ENCODE data around the gene CCNY.

The CCNY gene

DNA sequence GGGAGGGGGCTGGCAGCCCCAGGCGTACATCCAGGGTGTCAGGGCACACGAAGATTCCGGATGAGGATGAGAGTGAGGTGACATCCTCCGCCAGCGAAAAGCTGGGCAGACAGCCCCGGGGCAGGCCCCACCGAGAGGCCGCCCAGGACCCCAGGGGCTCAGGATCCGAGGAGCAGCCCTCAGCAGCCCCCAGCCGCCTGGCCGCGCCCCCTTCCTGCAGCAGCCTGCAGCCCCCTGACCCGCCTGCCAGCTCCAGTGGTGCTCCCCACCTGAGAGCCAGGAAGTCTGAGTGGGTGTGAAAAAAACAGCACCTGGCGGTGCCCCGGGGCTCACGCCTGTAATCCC lies 272.0 kb downstream of the CCNY start:
- H3K4me3 ChIP-seq (ENCODE audit: control insufficient read depth, low read depth, low read length) = peak overlapping the region; percentile 22
- DNase-seq (ENCODE audit: low read depth) = no peak
- TF ChIP-seq, protein P1, sequence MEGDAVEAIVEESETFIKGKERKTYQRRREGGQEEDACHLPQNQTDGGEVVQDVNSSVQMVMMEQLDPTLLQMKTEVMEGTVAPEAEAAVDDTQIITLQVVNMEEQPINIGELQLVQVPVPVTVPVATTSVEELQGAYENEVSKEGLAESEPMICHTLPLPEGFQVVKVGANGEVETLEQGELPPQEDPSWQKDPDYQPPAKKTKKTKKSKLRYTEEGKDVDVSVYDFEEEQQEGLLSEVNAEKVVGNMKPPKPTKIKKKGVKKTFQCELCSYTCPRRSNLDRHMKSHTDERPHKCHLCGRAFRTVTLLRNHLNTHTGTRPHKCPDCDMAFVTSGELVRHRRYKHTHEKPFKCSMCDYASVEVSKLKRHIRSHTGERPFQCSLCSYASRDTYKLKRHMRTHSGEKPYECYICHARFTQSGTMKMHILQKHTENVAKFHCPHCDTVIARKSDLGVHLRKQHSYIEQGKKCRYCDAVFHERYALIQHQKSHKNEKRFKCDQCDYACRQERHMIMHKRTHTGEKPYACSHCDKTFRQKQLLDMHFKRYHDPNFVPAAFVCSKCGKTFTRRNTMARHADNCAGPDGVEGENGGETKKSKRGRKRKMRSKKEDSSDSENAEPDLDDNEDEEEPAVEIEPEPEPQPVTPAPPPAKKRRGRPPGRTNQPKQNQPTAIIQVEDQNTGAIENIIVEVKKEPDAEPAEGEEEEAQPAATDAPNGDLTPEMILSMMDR (conservative IDR thresholded peaks at IDR 0.05; ENCODE audit: control insufficient read depth, insufficient read depth, low read depth, low read length) = no peak

DNA sequence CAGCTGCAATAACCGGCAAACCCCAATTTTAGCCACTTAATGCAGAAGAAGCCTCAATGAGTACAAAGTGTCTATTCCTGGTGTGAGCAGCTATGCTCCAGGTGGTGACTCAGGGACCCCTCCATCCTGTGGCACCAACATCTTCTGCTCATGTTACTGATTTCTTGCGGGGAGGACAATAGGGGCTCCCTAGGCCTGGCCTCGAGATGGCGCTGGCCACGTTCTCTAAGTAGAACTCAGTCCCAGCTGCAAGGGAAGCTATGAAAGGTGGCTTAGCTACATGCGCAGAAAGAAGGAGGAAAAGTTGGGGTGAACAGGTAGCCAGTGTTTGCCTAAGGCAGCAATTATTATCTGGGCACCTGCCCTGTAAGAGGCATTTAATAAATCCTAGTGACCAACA lies 275.4 kb downstream of the CCNY start:
- DNase-seq (ENCODE audit: low read depth) = no peak
- H3K4me3 ChIP-seq (ENCODE audit: control insufficient read depth, low read depth, low read length) = no peak overlapping the region
- TF ChIP-seq, protein P1 (conservative IDR thresholded peaks at IDR 0.05; ENCODE audit: control insufficient read depth, insufficient read depth, low read depth, low read length) = no peak

DNA sequence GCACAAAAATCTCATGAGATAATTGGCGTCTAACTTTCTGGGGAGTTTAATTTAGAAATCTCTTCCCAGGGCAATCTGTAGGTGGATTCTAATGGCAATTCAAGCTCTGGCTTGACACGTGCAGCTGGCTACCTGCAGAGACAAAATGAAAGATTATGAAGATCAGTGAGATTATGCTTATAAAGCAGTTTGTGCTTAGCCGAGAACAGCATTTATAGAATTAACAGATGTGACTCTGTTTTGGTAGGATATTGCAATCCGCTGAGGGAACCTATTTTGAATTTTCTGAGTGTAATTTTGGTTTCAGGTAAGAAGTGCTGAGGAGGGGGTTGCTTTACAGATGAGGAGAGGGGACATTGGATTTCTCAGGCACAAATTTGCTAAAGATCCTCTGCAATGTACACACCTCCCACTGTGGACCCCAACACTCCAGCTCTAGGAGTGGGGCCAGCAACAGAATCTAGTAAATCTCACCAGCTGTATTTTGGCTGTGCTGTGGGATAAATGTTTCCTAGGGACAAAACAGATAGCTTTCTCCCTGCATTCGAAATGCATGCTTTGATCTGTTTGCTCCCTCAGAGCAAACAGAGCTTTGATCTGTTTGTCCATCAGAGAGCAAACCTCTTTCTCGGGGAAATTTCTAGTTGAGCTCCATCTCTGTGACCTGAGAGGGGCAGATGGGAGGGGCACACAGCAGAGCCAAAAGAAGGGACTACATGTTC lies 276.2 kb downstream of the CCNY start:
- no peak overlapping the region for H3K4me3 ChIP-seq (ENCODE audit: control insufficient read depth, low read depth, low read length)
- TF ChIP-seq, protein P1 (conservative IDR thresholded peaks at IDR 0.05; ENCODE audit: control insufficient read depth, insufficient read depth, low read depth, low read length) = no peak
- no peak for DNase-seq (ENCODE audit: low read depth)

DNA sequence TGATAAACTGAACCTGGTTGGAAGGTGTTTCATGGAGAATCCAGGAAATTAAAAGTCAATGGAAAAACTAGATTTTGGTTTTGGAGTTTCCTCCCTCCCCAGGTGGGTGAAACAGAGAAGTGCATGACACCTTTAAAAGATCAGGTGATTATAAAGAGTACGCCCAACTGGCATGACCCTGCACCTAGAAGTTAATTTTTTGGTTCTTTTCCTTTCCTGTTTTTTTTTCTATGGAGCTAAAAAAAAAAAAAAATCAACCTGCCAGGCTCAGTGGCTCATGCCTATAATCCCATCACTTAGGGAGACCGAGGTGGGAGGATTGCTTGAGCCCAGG lies 276.8 kb downstream of the CCNY start:
- no peak overlapping the region for H3K4me3 ChIP-seq (ENCODE audit: control insufficient read depth, low read depth, low read length)
- TF ChIP-seq, protein P1 (conservative IDR thresholded peaks at IDR 0.05; ENCODE audit: control insufficient read depth, insufficient read depth, low read depth, low read length) = no peak
- no peak for DNase-seq (ENCODE audit: low read depth)

DNA sequence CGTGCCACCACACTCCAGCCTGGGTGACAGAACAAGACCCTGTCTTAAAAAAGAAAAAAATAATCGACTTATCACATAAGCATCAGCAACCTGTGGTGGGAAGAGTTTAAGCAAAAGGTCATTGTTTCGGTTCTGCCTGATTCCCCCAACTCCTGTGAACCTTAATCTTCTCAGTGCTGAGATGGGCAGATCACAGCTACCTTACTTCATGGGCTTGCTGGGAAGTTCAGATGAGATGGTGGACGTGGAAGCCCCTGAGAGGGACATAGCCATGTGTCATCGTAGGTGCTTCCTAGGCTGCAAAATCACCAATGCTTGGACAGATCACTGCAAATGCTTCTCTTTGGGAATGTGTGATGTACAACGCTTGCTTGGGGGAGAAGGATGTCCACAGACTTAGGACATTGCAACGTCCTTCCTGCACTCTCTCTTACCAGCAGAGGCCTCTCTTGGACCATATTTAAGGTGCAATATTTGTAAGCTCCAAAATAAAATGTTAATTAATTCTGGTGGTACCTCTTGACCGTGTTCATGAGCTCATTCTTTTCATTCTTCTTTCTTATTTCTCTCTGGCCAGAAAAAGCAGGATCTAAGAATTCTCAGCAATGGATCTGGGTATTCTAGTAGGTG lies 277.4 kb downstream of the CCNY start:
- TF ChIP-seq, protein P1 (conservative IDR thresholded peaks at IDR 0.05; ENCODE audit: control insufficient read depth, insufficient read depth, low read depth, low read length) = peak; percentile 47
- no peak overlapping the region for H3K4me3 ChIP-seq (ENCODE audit: control insufficient read depth, low read depth, low read length)
- peak; percentile 40 for DNase-seq (ENCODE audit: low read depth)

DNA sequence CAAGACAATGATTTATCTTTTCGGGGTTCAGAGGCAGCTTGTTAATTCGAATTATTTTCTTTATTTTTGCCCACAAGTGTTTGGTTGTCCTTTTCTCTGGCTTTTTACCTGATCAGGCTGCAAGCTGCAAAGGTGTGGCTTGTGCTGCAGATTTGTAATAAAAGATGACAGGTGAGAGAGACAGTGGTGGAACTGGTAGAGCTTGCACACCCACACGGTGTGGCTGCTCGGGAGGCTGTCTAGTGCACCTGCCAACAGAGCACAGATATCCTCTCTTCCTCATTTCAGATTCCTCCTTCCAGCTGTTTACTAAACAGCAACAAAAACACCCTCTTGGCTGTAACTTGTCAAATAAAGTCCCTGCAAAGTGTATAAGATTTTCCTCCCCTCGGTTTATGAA lies 278.0 kb downstream of the CCNY start:
- TF ChIP-seq, protein P1 (conservative IDR thresholded peaks at IDR 0.05; ENCODE audit: control insufficient read depth, insufficient read depth, low read depth, low read length) = no peak

More for the DNA sequence above, 278.0 kb downstream of the CCNY start:
- H3K4me3 ChIP-seq (ENCODE audit: control insufficient read depth, low read depth, low read length) = no peak overlapping the region
- DNase-seq (ENCODE audit: low read depth) = no peak
